Activated T-cell treated with anti-CD3 and anti-CD28 coated beads for 4 hours (primary cell): ENCODE measurements around the gene PDS5B.
"Not testable (repeated sequence)": the region's sequence is repeated elsewhere in the genome, so short reads cannot be mapped to it uniquely, and the experiment has no call there.

Experiments
- DNase-seq: peaks from one replicate; pipeline ENCODE4 v3.0.0-alpha.2; 2020

The PDS5B gene

GRCh38 chr13:32821149-32821688, 235.0 kb downstream of the PDS5B start:
- DNase-seq, result no peak

GRCh38 chr13:32822771-32823170, 236.5 kb downstream of the PDS5B start:
- no peak for DNase-seq

DNA sequence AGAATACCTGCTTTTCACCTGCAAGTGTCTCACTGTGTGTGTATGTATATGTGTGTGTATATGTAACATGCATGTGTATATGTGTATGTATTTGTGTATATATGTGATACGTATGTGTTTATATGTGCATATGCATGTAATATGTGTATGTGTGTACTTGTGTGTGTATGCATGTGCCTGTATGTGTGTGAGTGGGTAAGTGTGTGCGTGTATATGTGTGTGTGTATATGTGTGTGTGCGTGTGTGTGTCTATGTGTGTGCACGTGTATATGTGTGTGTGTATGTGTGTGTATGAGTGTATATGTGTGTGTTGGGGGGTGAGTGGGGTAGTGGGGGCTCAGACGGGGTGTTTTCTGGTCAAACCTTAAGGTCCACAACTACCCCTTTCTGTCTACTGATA, 237.3 kb downstream of the PDS5B start:
- no peak for DNase-seq

DNA sequence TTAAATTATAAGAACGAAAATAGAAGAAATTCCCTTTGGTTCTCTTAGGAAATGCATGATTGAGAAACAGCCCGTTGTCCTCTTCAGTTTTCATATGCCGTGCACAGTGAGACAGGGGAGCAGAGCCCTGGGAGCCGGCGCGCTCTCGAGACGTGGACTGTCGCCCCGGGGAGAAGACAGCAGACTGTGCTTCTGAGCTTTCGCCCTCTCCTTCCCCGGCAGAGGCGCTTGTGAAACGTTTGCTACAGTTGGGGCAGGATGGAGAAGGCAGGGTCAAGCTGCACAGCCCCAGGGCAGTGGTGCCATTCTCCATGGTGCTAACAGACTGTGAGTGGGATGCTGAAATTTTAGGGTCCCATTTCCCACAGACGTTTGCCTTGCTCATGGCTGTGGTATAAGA, 237.8 kb downstream of the PDS5B start:
- DNase-seq, result no peak

- DNase-seq, result no peak
Measured at GRCh38 chr13:32824675-32825074, 238.4 kb downstream of the PDS5B start.

GRCh38 chr13:32825481-32825880, 239.2 kb downstream of the PDS5B start:
- no peak for DNase-seq

- DNase-seq, result not testable (repeated sequence)
Measured at GRCh38 chr13:32826372-32826771, 240.1 kb downstream of the PDS5B start.
